CD4-positive, alpha-beta memory T cell (primary cell): ENCODE results near the gene ACSL3. TPM values are rescaled to one million over a fixed set of nuclear protein-coding genes. Genes with fewer than 3 reads are reported as not detected.

Source experiments
- CTCF ChIA-PET: fragments of 350-600 bp; sonication (Branson Sonifier 250); formaldehyde crosslinking; loops from one replicate; lab custom pipeline; 2021; ENCODE audit warnings: inconsistent platforms; ENCODE audit not compliant: partially characterized antibody; lab: Charles Lee
- POLR2A ChIA-PET: fragments of 350-600 bp; sonication (Branson Sonifier 250); formaldehyde crosslinking; loops from one replicate; lab custom pipeline; 2021; ENCODE audit not compliant: partially characterized antibody; lab: Charles Lee
- DNase-seq, 5 donors: peaks; one replicate each; pipeline versions ENCODE4 v3.0.0 to v3.0.0-alpha.2; 2020 to 2022; ENCODE audit warnings: mixed read lengths in 1 of 5
- H3K27ac ChIP-seq: one replicate; pipeline ENCODE4 v1.7.0; 2013; ENCODE audit warnings: low read depth, low read length
- H3K27me3 ChIP-seq: 2 replicates; pipeline ENCODE4 v1.7.0; 2013; ENCODE audit warnings: mild to moderate bottlenecking, low read length, moderate library complexity; ENCODE audit not compliant: insufficient read depth
- H3K36me3 ChIP-seq: 2 replicates; pipeline ENCODE4 v1.7.0; 2013; ENCODE audit warnings: mild to moderate bottlenecking, low read length, moderate library complexity; ENCODE audit not compliant: insufficient read depth
- H3K4me1 ChIP-seq: 2 replicates; pipeline ENCODE4 v1.7.0; 2013; ENCODE audit warnings: mild to moderate bottlenecking, low read length, moderate library complexity; ENCODE audit not compliant: insufficient read depth
- H3K4me3 ChIP-seq, 2 donors: one replicate each; pipeline ENCODE4 v1.7.0; 2013; ENCODE audit warnings: low read length in 2 of 2, mild to moderate bottlenecking in 1 of 2
- H3K9me3 ChIP-seq, 2 donors: one replicate each; pipeline ENCODE4 v1.7.0; 2013; ENCODE audit warnings: low read length in 2 of 2, control low read depth in 1 of 2; ENCODE audit not compliant: control insufficient read depth in 1 of 2
- H3K27ac Mint-ChIP-seq, 7 donors: one replicate each; pipeline ENCODE4 v1.8.0; 2020 to 2021; ENCODE audit warnings: mixed read lengths in 7 of 7, mild to moderate bottlenecking in 6 of 7, inconsistent platforms in 3 of 7, moderate library complexity in 3 of 7
- H3K27me3 Mint-ChIP-seq, 2 donors: one replicate each; pipeline ENCODE4 v1.8.0; 2020 to 2021; ENCODE audit warnings: mixed read lengths in 2 of 2
- H3K36me3 Mint-ChIP-seq, 2 donors: one replicate each; pipeline ENCODE4 v1.8.0; 2020 to 2021; ENCODE audit warnings: mixed read lengths in 2 of 2, inconsistent platforms in 1 of 2, mild to moderate bottlenecking in 1 of 2
- H3K4me1 Mint-ChIP-seq, 4 donors: one replicate each; pipeline ENCODE4 v1.8.0; 2020 to 2021; ENCODE audit warnings: mixed read lengths in 4 of 4, mild to moderate bottlenecking in 1 of 4
- H3K4me3 Mint-ChIP-seq, 8 donors: one replicate each; pipeline ENCODE4 v1.8.0; 2020 to 2021; ENCODE audit warnings: mixed read lengths in 8 of 8, mild to moderate bottlenecking in 7 of 8, moderate library complexity in 6 of 8, inconsistent platforms in 3 of 8
- H3K9me3 Mint-ChIP-seq, 8 donors: one replicate each; pipeline ENCODE4 v1.8.0; 2020 to 2021; ENCODE audit warnings: mixed read lengths in 8 of 8, mild to moderate bottlenecking in 5 of 8, inconsistent platforms in 3 of 8, moderate library complexity in 1 of 8
- intact Hi-C: fragments of 100-400 bp; cut with micrococcal nuclease; formaldehyde crosslinking; loops from one replicate; pipeline ENCODE4 v1.15.1; 2023
- polyA plus RNA-seq, 2 donors: library from polyadenylated mRNA; unstranded; fragments of 300-500 nt; fragmentation: Illumina TruSeq; gene quantifications; one replicate each; pipeline ENCODE4 v1.2.3, GENCODE V29; 2021
- total RNA-seq, 2 experiments: library from RNA; stranded (reverse); gene quantifications; one replicate each; pipeline ENCODE4 v1.2.3, GENCODE V29; 2021

Gene ACSL3
- total and polyA plus RNA-seq, 4 experiments from 2014 or later: 24.8 to 30.9 (median 25.8) TPM

DNA sequence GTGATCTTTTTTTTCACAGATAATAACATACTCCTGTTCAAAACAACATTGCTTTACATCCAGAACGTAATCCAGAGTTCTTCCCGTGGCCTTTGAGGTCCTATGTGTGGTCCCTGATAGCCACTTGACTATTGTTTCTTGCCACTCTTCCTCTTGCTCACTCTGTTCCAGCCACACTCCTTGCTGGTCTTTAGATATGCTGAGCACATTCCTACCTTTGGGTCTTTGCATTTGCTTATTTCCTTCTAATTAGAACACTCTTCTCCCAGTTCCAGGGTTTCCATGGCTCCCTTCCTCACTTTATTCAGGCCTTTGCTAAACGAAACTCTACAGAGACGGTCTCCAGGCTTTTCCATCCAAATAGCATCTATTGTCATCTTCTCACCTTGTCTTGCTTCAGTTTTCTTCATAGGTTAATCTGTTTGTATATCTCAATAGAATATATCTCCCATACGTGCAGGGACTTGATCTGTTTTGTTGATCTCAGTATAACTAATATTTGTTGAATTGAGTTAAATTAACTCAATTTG lies 59.9 kb downstream of the ACSL3 start:
- ChIA-PET CTCF (no interaction called here), POLR2A (no interaction called here)
- Mint-ChIP-seq H3K4me3 (no peak overlapping the region), H3K27me3 (no peaks in the 10 kb centered on the region), H3K4me1 (no peaks in the 10 kb centered on the region), H3K36me3 (peaks cover 38 to 61% of the 10 kb centered on the region in 2 donors), H3K9me3 (no peaks in the 10 kb centered on the region), H3K27ac (peak overlapping the region in 2 of 7 donors; percentile 21 to 42)
- H3K9me3 ChIP-seq: no peaks in the 10 kb centered on the region
- H3K4me3 ChIP-seq: no peak overlapping the region
- H3K27me3 ChIP-seq: no peaks in the 10 kb centered on the region
- H3K4me1 ChIP-seq: no peaks in the 10 kb centered on the region
- peaks cover 29% of the 10 kb centered on the region for H3K36me3 ChIP-seq
- H3K27ac ChIP-seq: no peak overlapping the region
- intact Hi-C loops: no loop called here
- no peak for DNase-seq

DNA sequence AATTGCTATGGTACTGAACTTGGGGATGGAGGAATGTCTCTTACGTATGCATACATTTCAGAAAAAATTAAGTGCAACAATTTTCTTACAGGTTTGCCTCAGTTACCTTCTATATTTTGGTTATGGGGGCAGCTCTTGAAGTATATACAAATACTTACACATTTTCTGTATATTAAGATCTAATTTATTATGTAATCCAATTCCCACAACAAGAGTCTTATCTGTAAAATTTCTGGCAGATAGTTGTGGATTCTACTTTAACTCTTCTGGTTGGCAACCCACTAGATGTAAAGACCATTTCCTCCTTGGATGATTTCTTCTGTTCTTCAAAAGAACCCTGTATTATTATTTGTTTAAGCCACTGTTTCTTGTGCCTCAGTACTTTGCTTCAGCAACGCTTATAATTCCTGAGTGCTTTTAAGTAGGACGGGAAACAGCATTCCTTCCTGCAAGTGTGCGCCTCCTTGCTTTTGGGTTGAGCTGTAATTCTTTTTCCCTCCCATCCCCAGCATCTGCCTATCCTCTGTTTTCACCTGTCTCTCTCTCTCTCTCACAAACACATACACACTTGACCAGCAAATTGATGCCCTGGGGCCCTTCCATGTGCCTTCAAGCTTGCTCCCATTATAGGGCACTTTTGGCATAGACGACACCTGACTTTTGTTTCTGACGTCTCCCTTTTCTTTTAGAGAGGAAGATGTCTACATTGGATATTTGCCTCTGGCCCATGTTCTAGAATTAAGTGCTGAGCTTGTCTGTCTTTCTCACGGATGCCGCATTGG lies 61.4 kb downstream of the ACSL3 start:
- H3K36me3 Mint-ChIP-seq: peaks cover 42 to 61% of the 10 kb centered on the region in 2 donors

DNA sequence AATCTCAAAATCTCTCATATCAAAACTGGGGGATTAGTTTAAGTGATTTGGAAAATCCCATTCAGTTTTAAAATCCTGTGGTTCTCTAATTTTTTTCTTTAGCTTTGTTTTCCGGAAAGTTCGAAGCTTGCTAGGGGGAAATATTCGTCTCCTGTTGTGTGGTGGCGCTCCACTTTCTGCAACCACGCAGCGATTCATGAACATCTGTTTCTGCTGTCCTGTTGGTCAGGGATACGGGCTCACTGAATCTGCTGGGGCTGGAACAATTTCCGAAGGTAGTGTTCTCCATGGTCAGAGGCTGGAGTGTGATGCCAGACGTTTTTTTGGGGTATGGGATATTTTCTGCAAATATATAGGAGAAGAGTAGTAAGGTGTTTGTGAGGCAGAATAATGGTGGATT lies 66.1 kb downstream of the ACSL3 start:
- H3K4me3 Mint-ChIP-seq: no peak overlapping the region
- no peaks in the 10 kb centered on the region for H3K4me1 ChIP-seq
- H3K4me3 ChIP-seq: no peak overlapping the region
- H3K9me3 ChIP-seq: no peaks in the 10 kb centered on the region
- H3K4me1 Mint-ChIP-seq: no peaks in the 10 kb centered on the region
- no peaks in the 10 kb centered on the region for H3K27me3 Mint-ChIP-seq
- no peak for DNase-seq
- H3K36me3 Mint-ChIP-seq: peaks cover 43 to 58% of the 10 kb centered on the region in 2 donors
- intact Hi-C loops: no loop called here
- H3K27me3 ChIP-seq: no peaks in the 10 kb centered on the region
- no peak overlapping the region for H3K27ac ChIP-seq
- H3K9me3 Mint-ChIP-seq: no peaks in the 10 kb centered on the region
- CTCF ChIA-PET: interaction anchor here (4.7 kb wide), 1 partner anchor 12 kb away, joined by 17 read pairs; no protein-coding TSS in a partner anchor
- POLR2A ChIA-PET: no interaction called here
- peak overlapping the region in 1 of 7 donors; percentile 10 for H3K27ac Mint-ChIP-seq
- H3K36me3 ChIP-seq: peaks cover 20% of the 10 kb centered on the region

More for the DNA sequence above, 61.4 kb downstream of the ACSL3 start:
- Histone ChIP-seq H3K9me3 (no peaks in the 10 kb centered on the region), H3K4me3 (no peak overlapping the region), H3K4me1 (no peaks in the 10 kb centered on the region), H3K27me3 (no peaks in the 10 kb centered on the region), H3K36me3 (peaks cover 29% of the 10 kb centered on the region), H3K27ac (no peak overlapping the region)
- Mint-ChIP-seq H3K27ac (peak overlapping the region in 1 of 7 donors; percentile 80), H3K4me3 (no peak overlapping the region), H3K4me1 (no peaks in the 10 kb centered on the region), H3K27me3 (no peaks in the 10 kb centered on the region), H3K9me3 (no peaks in the 10 kb centered on the region)
- intact Hi-C loops: no loop called here
- POLR2A ChIA-PET: interaction anchor here (0.8 kb wide), 1 partner anchor 19 kb away, joined by 3 read pairs; no protein-coding TSS in a partner anchor
- no peak for DNase-seq
- CTCF ChIA-PET: interaction anchor here (1.0 to 1.4 kb wide), 2 partner anchors 17 to 19 kb away, joined by 4 to 5 read pairs; no protein-coding TSS in a partner anchor

DNA sequence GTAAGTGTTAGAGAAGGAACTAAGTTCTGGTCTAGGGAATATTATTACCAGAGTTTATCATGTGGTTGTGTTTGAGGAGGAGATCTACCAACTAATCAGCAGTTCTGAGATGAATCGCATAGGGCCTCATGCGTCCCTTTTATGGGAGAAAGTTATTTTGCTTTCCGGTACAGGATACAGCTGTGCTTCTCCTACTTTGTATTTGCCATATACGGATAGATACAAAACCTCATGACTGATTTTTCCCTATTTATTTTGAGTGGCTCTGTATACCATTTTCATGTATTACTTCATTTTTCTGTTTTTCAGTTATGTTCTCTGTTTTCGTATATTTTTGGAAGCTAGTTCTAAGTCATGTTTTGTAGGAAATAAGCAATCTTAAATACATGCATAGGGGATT lies 66.8 kb downstream of the ACSL3 start:
- no peaks in the 10 kb centered on the region for H3K27me3 ChIP-seq
- no peak for DNase-seq
- no peak overlapping the region for H3K4me3 ChIP-seq
- H3K9me3 ChIP-seq: no peaks in the 10 kb centered on the region
- no peaks in the 10 kb centered on the region for H3K4me1 ChIP-seq
- intact Hi-C loops: no loop called here
- H3K36me3 Mint-ChIP-seq: peaks cover 44 to 57% of the 10 kb centered on the region in 2 donors
- no peak overlapping the region for H3K4me3 Mint-ChIP-seq
- H3K9me3 Mint-ChIP-seq: no peaks in the 10 kb centered on the region
- H3K27ac ChIP-seq: no peak overlapping the region
- ChIA-PET POLR2A (no interaction called here), CTCF (interaction anchor here (4.7 kb wide), 1 partner anchor 11 kb away, joined by 17 read pairs; no protein-coding TSS in a partner anchor)
- no peaks in the 10 kb centered on the region for H3K4me1 Mint-ChIP-seq
- peaks cover 18% of the 10 kb centered on the region for H3K36me3 ChIP-seq
- H3K27ac Mint-ChIP-seq: no peak overlapping the region
- no peaks in the 10 kb centered on the region for H3K27me3 Mint-ChIP-seq

DNA sequence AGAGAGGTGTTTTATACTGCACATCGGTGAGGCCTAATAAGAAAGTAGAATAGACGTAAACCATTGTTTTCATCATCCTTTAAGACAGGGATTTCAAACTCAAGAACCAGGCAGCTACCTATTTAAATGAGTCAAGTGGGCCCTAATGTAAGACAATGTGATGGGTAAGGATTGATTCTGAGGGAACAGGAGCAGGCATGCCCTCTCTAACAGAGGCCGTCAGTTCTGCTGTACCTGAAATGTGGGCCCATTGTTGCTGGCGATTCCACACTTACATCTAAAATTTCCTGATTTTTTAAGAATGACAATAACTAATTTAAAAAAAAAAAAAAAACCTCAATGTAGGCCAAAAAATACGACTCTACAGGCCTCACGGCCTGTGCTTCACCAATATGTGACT lies 67.5 kb downstream of the ACSL3 start:
- POLR2A ChIA-PET: no interaction called here
- H3K36me3 ChIP-seq: peaks cover 14% of the 10 kb centered on the region
- H3K4me1 Mint-ChIP-seq: no peaks in the 10 kb centered on the region
- H3K9me3 ChIP-seq: no peaks in the 10 kb centered on the region
- H3K27ac Mint-ChIP-seq: no peak overlapping the region
- CTCF ChIA-PET: interaction anchor here (4.7 kb wide), 1 partner anchor 11 kb away, joined by 17 read pairs; no protein-coding TSS in a partner anchor
- H3K36me3 Mint-ChIP-seq: peaks cover 47 to 54% of the 10 kb centered on the region in 2 donors
- H3K9me3 Mint-ChIP-seq: no peaks in the 10 kb centered on the region
- H3K4me3 ChIP-seq: no peak overlapping the region
- no peaks in the 10 kb centered on the region for H3K4me1 ChIP-seq
- no peak overlapping the region for H3K4me3 Mint-ChIP-seq
- H3K27me3 Mint-ChIP-seq: no peaks in the 10 kb centered on the region
- intact Hi-C loops: no loop called here
- no peak overlapping the region for H3K27ac ChIP-seq
- DNase-seq: no peak
- no peaks in the 10 kb centered on the region for H3K27me3 ChIP-seq

DNA sequence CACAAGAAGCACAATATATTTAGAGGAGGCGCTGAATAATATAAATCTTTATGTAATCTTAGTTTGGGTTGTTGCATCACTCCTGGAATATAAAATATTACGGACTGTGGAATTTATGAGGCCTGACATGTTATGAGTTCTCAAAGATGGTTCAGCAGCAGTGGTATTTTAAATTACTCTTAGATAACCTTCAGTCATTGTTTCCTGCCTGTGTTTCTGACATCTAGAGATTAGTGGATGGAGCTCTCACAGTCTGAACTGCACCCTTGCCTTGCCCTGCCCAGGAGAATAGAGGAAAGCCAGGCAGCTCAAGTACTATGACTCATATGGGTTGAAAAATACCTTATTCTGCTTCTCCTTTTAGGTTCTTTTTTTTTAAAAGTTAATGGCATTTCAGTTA lies 70.0 kb downstream of the ACSL3 start:
- Mint-ChIP-seq H3K36me3 (peaks cover 58 to 63% of the 10 kb centered on the region in 2 donors), H3K4me3 (peak overlapping the region in 1 of 8 donors; percentile 35), H3K27ac (no peak overlapping the region), H3K4me1 (no peaks in the 10 kb centered on the region), H3K9me3 (peaks cover 0 to 4% (median 0%) of the 10 kb centered on the region in 8 donors), H3K27me3 (no peaks in the 10 kb centered on the region)
- no peak overlapping the region for H3K4me3 ChIP-seq
- intact Hi-C loops: no loop called here
- H3K36me3 ChIP-seq: peaks cover 19% of the 10 kb centered on the region
- H3K4me1 ChIP-seq: no peaks in the 10 kb centered on the region
- no peaks in the 10 kb centered on the region for H3K27me3 ChIP-seq
- POLR2A ChIA-PET: interaction anchor here (1.1 kb wide), 1 partner anchor 66 kb away, joined by 8 read pairs; no protein-coding TSS in a partner anchor
- no peaks in the 10 kb centered on the region for H3K9me3 ChIP-seq
- H3K27ac ChIP-seq: no peak overlapping the region
- CTCF ChIA-PET: no interaction called here
- DNase-seq: no peak

DNA sequence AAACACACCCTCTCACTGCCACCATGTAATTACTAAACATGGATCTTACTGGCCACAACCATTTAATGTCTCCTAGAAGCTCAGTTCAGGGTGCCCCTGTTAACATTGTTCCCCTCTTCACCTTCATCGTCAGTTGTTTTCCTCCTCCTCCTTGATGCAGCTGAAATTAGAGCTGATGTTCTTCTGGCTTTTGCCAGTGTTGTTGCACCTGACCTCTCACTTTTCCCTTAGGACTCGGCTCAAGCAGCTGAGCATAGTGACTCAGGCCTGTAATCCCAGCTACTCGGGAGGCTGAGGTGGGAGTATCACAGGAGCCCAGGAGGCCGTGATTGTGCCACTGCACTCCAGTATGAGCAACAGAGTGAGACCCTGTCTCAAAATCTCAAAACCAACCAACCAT lies 70.8 kb downstream of the ACSL3 start:
- Mint-ChIP-seq H3K4me1 (peaks cover 0 to 1% (median 0%) of the 10 kb centered on the region in 4 donors), H3K36me3 (peaks cover 66 to 67% of the 10 kb centered on the region in 2 donors), H3K27ac (peak overlapping the region in 1 of 7 donors; percentile 44), H3K9me3 (peaks cover 0 to 6% (median 3%) of the 10 kb centered on the region in 8 donors), H3K4me3 (no peak overlapping the region), H3K27me3 (no peaks in the 10 kb centered on the region)
- POLR2A ChIA-PET: interaction anchor here (1.1 kb wide), 1 partner anchor 67 kb away, joined by 8 read pairs; no protein-coding TSS in a partner anchor
- intact Hi-C loops: no loop called here
- Histone ChIP-seq H3K9me3 (no peaks in the 10 kb centered on the region), H3K4me3 (no peak overlapping the region), H3K36me3 (peaks cover 19% of the 10 kb centered on the region), H3K27ac (no peak overlapping the region), H3K27me3 (no peaks in the 10 kb centered on the region), H3K4me1 (no peaks in the 10 kb centered on the region)
- DNase-seq: no peak
- CTCF ChIA-PET: no interaction called here
